ENCODE measurements around the gene SHQ1.
"Not testable (repeated sequence)": the region's sequence is repeated elsewhere in the genome, so short reads cannot be mapped to it uniquely, and the experiment has no call there.

Gene SHQ1

DNA sequence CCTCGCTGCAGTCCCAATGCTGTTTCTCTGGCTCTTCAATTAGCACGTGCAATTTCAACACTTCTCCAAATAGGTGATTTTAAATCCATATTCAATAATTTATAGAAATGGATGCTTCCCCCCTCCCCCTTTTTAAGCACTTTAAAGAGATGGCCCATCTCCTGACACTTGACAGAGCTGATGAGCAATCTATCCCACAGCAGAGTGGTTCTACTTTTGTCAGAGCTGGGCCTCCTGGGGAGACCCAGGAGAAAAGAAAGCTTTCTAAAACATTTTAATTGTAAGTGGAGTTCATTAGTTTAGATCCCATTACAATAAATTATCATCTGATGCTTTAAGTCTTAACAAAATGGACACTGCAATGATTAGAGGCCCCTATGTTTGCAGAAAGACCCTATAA, 127.7 kb downstream of the SHQ1 start:
- Histone ChIP-seq H2BK5ac (ENCODE audit: low read length) (no peak overlapping the region), H2BK15ac (replicated peaks; ENCODE audit: low read depth) (no peak overlapping the region), H3K9ac (ENCODE audit: low read length) (no peak overlapping the region), H3K79me1 (ENCODE audit: low read length) (no peaks in the 10 kb centered on the region), H4K5ac (ENCODE audit: low read length) (no peak overlapping the region), H3K18ac (ENCODE audit: low read length) (no peak overlapping the region), H3K4me3 (ENCODE audit: low read length) (no peak overlapping the region), H4K8ac (ENCODE audit: low read depth, low read length) (no peak overlapping the region), H2BK120ac (ENCODE audit: low read depth, low read length) (no peak overlapping the region), H3K27ac (ENCODE audit: low read depth, low read length) (no peak overlapping the region), H2AK5ac (ENCODE audit: low read length) (no peak overlapping the region), H3K27me3 (ENCODE audit: insufficient read depth, low read length, poor library complexity) (no peaks in the 10 kb centered on the region), H3K4me1 (ENCODE audit: control insufficient read depth, low read depth, low read length) (no peaks in the 10 kb centered on the region), H3K36me3 (ENCODE audit: control insufficient read depth, insufficient read depth, low read length) (no peaks in the 10 kb centered on the region), H3K4me2 (ENCODE audit: low read length) (no peak overlapping the region), H3K23ac (ENCODE audit: low read length) (no peak overlapping the region), H3K79me2 (ENCODE audit: control insufficient read depth, insufficient read depth, low read length) (no peaks in the 10 kb centered on the region), H3K56ac (ENCODE audit: low read length) (no peak overlapping the region), H3K4ac (ENCODE audit: low read depth, low read length) (no peak overlapping the region)
- whole genome bisulfite sequencing (ENCODE audit: extremely low coverage, insufficient coverage, low lambda C conversion rate), result no CpG with 5 or more reads among the region's 2 CpGs
- no peak for DNase-seq

- Histone ChIP-seq H3K4ac (ENCODE audit: low read depth, low read length) (no peak overlapping the region), H4K8ac (ENCODE audit: low read depth, low read length) (no peak overlapping the region), H3K4me1 (ENCODE audit: control insufficient read depth, low read depth, low read length) (no peaks in the 10 kb centered on the region), H2BK5ac (ENCODE audit: low read length) (no peak overlapping the region), H4K5ac (ENCODE audit: low read length) (no peak overlapping the region), H3K23ac (ENCODE audit: low read length) (no peak overlapping the region), H3K36me3 (ENCODE audit: control insufficient read depth, insufficient read depth, low read length) (no peaks in the 10 kb centered on the region), H3K27ac (ENCODE audit: low read depth, low read length) (no peak overlapping the region), H3K4me2 (ENCODE audit: low read length) (no peak overlapping the region), H2BK15ac (replicated peaks; ENCODE audit: low read depth) (no peak overlapping the region), H3K56ac (ENCODE audit: low read length) (no peak overlapping the region), H3K79me2 (ENCODE audit: control insufficient read depth, insufficient read depth, low read length) (no peaks in the 10 kb centered on the region), H3K4me3 (ENCODE audit: low read length) (no peak overlapping the region), H2AK5ac (ENCODE audit: low read length) (no peak overlapping the region), H3K18ac (ENCODE audit: low read length) (no peak overlapping the region), H3K79me1 (ENCODE audit: low read length) (no peaks in the 10 kb centered on the region), H3K9ac (ENCODE audit: low read length) (no peak overlapping the region), H2BK120ac (ENCODE audit: low read depth, low read length) (no peak overlapping the region), H3K27me3 (ENCODE audit: insufficient read depth, low read length, poor library complexity) (no peaks in the 10 kb centered on the region)
- no peak for DNase-seq
These were observed 129.1 kb downstream of the SHQ1 start for GRCh38 chr3:72719137-72719536.

DNA sequence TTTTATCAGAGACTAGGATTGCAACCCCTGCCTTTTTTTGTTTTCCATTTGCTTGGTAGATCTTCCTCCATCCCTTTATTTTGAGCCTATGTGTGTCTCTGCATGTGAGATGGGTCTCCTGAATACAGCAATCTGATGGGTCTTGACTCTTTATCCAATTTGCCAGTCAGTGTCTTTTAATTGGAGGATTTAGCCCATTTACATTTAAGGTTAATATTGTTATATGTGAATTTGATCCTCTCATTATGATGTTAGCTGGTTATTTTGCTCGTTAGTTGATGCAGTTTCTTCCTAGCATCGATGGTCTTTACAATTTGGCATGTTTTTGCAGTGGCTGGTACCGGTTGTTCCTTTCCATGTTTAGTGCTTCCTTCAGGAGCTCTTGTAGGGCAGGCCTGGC, 134.1 kb downstream of the SHQ1 start:
- H2AK5ac ChIP-seq (ENCODE audit: low read length); H3K18ac ChIP-seq (ENCODE audit: low read length); H3K56ac ChIP-seq (ENCODE audit: low read length); DNase-seq; H3K27ac ChIP-seq (ENCODE audit: low read depth, low read length); H3K79me1 ChIP-seq (ENCODE audit: low read length); H4K8ac ChIP-seq (ENCODE audit: low read depth, low read length); H3K4me2 ChIP-seq (ENCODE audit: low read length); H2BK5ac ChIP-seq (ENCODE audit: low read length); H2BK15ac ChIP-seq (replicated peaks; ENCODE audit: low read depth); H3K4me3 ChIP-seq (ENCODE audit: low read length); H3K23ac ChIP-seq (ENCODE audit: low read length); H3K79me2 ChIP-seq (ENCODE audit: control insufficient read depth, insufficient read depth, low read length); H2BK120ac ChIP-seq (ENCODE audit: low read depth, low read length); H3K9ac ChIP-seq (ENCODE audit: low read length); H3K4ac ChIP-seq (ENCODE audit: low read depth, low read length); H4K5ac ChIP-seq (ENCODE audit: low read length); H3K27me3 ChIP-seq (ENCODE audit: insufficient read depth, low read length, poor library complexity); H3K36me3 ChIP-seq (ENCODE audit: control insufficient read depth, insufficient read depth, low read length); H3K4me1 ChIP-seq (ENCODE audit: control insufficient read depth, low read depth, low read length): not testable (repeated sequence)
- WGBS (ENCODE audit: extremely low coverage, insufficient coverage, low lambda C conversion rate), result no CpG with 5 or more reads among the region's 3 CpGs

DNA sequence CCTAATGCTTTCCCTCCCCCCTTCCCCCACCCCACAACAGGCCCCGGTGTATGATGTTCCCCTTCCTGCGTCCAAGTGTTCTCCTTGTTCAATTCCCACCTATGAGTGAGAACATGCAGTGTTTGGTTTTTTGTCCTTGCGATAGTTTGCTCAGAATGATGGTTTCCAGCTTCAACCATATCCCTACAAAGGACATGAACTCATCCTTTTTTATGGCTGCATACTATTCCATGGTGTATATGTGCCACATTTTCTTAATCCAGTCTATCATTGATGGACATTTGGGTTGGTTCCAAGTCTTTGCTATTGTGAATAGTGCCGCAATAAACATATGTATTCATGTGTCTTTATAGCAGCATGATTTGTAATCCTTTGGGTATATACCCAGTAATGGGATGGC, 137.8 kb downstream of the SHQ1 start:
- H2BK15ac ChIP-seq (replicated peaks; ENCODE audit: low read depth); H4K5ac ChIP-seq (ENCODE audit: low read length); H3K23ac ChIP-seq (ENCODE audit: low read length); H3K27ac ChIP-seq (ENCODE audit: low read depth, low read length); H3K4me3 ChIP-seq (ENCODE audit: low read length); H2BK120ac ChIP-seq (ENCODE audit: low read depth, low read length); H3K56ac ChIP-seq (ENCODE audit: low read length); H2AK5ac ChIP-seq (ENCODE audit: low read length); H3K4me1 ChIP-seq (ENCODE audit: control insufficient read depth, low read depth, low read length); H2BK5ac ChIP-seq (ENCODE audit: low read length); H3K18ac ChIP-seq (ENCODE audit: low read length); H3K4ac ChIP-seq (ENCODE audit: low read depth, low read length); H3K27me3 ChIP-seq (ENCODE audit: insufficient read depth, low read length, poor library complexity); H3K79me2 ChIP-seq (ENCODE audit: control insufficient read depth, insufficient read depth, low read length); H3K4me2 ChIP-seq (ENCODE audit: low read length); DNase-seq; H3K9ac ChIP-seq (ENCODE audit: low read length); H4K8ac ChIP-seq (ENCODE audit: low read depth, low read length); H3K36me3 ChIP-seq (ENCODE audit: control insufficient read depth, insufficient read depth, low read length); H3K79me1 ChIP-seq (ENCODE audit: low read length): not testable (repeated sequence)
- no CpG with 5 or more reads among the region's 4 CpGs for WGBS (ENCODE audit: extremely low coverage, insufficient coverage, low lambda C conversion rate)

- no peak for DNase-seq
- Histone ChIP-seq H4K8ac (ENCODE audit: low read depth, low read length) (no peak overlapping the region), H2BK120ac (ENCODE audit: low read depth, low read length) (no peak overlapping the region), H2BK5ac (ENCODE audit: low read length) (no peak overlapping the region), H3K79me1 (ENCODE audit: low read length) (no peaks in the 10 kb centered on the region), H3K23ac (ENCODE audit: low read length) (no peak overlapping the region), H3K27ac (ENCODE audit: low read depth, low read length) (no peak overlapping the region), H3K4me1 (ENCODE audit: control insufficient read depth, low read depth, low read length) (no peaks in the 10 kb centered on the region), H2AK5ac (ENCODE audit: low read length) (no peak overlapping the region), H3K18ac (ENCODE audit: low read length) (no peak overlapping the region), H2BK15ac (replicated peaks; ENCODE audit: low read depth) (no peak overlapping the region), H4K5ac (ENCODE audit: low read length) (no peak overlapping the region), H3K4me3 (ENCODE audit: low read length) (no peak overlapping the region), H3K36me3 (ENCODE audit: control insufficient read depth, insufficient read depth, low read length) (no peaks in the 10 kb centered on the region), H3K27me3 (ENCODE audit: insufficient read depth, low read length, poor library complexity) (no peaks in the 10 kb centered on the region), H3K9ac (ENCODE audit: low read length) (no peak overlapping the region), H3K79me2 (ENCODE audit: control insufficient read depth, insufficient read depth, low read length) (no peaks in the 10 kb centered on the region), H3K4me2 (ENCODE audit: low read length) (no peak overlapping the region), H3K56ac (ENCODE audit: low read length) (no peak overlapping the region), H3K4ac (ENCODE audit: low read depth, low read length) (no peak overlapping the region)
- whole genome bisulfite sequencing (ENCODE audit: extremely low coverage, insufficient coverage, low lambda C conversion rate), result no CpG with 5 or more reads among the region's 2 CpGs
These were observed 139.8 kb downstream of the SHQ1 start for GRCh38 chr3:72708441-72708840.

DNA sequence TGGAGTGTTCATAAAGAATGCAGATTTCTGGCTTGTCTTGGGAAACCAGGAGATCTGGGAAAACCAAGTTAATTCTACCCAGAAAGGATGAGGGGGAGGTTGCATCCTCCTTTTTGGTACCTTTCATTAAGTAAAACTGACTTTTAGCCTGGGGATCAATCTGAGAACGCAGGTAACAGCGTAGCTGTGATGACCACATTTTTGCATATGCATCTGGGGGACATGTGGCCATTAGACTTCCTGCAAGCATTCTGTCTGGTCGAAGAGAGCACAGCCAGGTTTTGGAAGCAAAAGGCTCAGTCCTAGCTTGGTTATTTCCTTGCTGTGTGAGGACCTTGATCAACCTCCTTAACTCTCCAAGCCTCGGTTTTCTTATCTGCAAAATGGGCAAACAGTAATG, 145.2 kb downstream of the SHQ1 start:
- Histone ChIP-seq H3K4me2 (ENCODE audit: low read length) (no peak overlapping the region), H2BK15ac (replicated peaks; ENCODE audit: low read depth) (no peak overlapping the region), H3K4me3 (ENCODE audit: low read length) (no peak overlapping the region), H3K27ac (ENCODE audit: low read depth, low read length) (no peak overlapping the region), H3K79me2 (ENCODE audit: control insufficient read depth, insufficient read depth, low read length) (no peaks in the 10 kb centered on the region), H3K56ac (ENCODE audit: low read length) (no peak overlapping the region), H3K79me1 (ENCODE audit: low read length) (no peaks in the 10 kb centered on the region), H2BK5ac (ENCODE audit: low read length) (no peak overlapping the region), H3K4me1 (ENCODE audit: control insufficient read depth, low read depth, low read length) (no peaks in the 10 kb centered on the region), H2AK5ac (ENCODE audit: low read length) (no peak overlapping the region), H3K23ac (ENCODE audit: low read length) (no peak overlapping the region), H3K9ac (ENCODE audit: low read length) (no peak overlapping the region), H3K4ac (ENCODE audit: low read depth, low read length) (no peak overlapping the region), H3K27me3 (ENCODE audit: insufficient read depth, low read length, poor library complexity) (no peaks in the 10 kb centered on the region), H2BK120ac (ENCODE audit: low read depth, low read length) (no peak overlapping the region), H3K36me3 (ENCODE audit: control insufficient read depth, insufficient read depth, low read length) (no peaks in the 10 kb centered on the region), H4K5ac (ENCODE audit: low read length) (no peak overlapping the region), H3K18ac (ENCODE audit: low read length) (no peak overlapping the region), H4K8ac (ENCODE audit: low read depth, low read length) (no peak overlapping the region)
- DNase-seq, result no peak
- no CpG with 5 or more reads among the region's 4 CpGs for WGBS (ENCODE audit: extremely low coverage, insufficient coverage, low lambda C conversion rate)
